SU-DHL-6 (cell line): Measurements from ENCODE around the gene CCND1.

Experiments
- H2AFZ ChIP-seq: fragments of 200-600 bp; sonication (generic); 2 replicates; pipeline ENCODE4 v1.6.1; 2014; ENCODE audit warnings: low read depth, mild to moderate bottlenecking, moderate library complexity, mixed read lengths, antibody characterized with exemption, low read length; ENCODE audit not compliant: severe bottlenecking
- H3F3A ChIP-seq: fragments of 200-600 bp; shearing (Covaris generic); 2 replicates; pipeline ENCODE4 v1.6.0; 2016; ENCODE audit warnings: antibody characterized with exemption, mild to moderate bottlenecking; ENCODE audit not compliant: insufficient read depth
- H3K27ac ChIP-seq: fragments of 200-600 bp; sonication (generic); 2 replicates; pipeline ENCODE4 v1.5.1; 2016; ENCODE audit warnings: low read depth, mild to moderate bottlenecking, low read length, moderate library complexity, mixed read lengths
- H3K27me3 ChIP-seq: fragments of 200-600 bp; sonication (generic), shearing (Covaris generic); 2 replicates; pipeline ENCODE4 v1.6.0; 2014; ENCODE audit warnings: mild to moderate bottlenecking, low read length
- H3K36me3 ChIP-seq: fragments of 200-600 bp; sonication (generic); 2 replicates; pipeline ENCODE4 v1.6.1; 2014; ENCODE audit warnings: mild to moderate bottlenecking, low read length, mixed read lengths
- H3K4me2 ChIP-seq: fragments of 300-600, 200-600 bp; shearing (Covaris generic), sonication (generic); 2 replicates; pipeline ENCODE4 v1.6.0; 2014; ENCODE audit warnings: low read length, low read depth, mild to moderate bottlenecking; ENCODE audit not compliant: poor library complexity, severe bottlenecking
- H3K4me3 ChIP-seq: fragments of 200-600 bp; sonication (generic); 2 replicates; pipeline ENCODE4 v1.5.1; 2014; ENCODE audit warnings: antibody characterized with exemption, low read length, mild to moderate bottlenecking, mixed read lengths; ENCODE audit not compliant: insufficient read depth, poor library complexity, severe bottlenecking
- H3K79me2 ChIP-seq: fragments of 200-600 bp; sonication (generic); 2 replicates; pipeline ENCODE4 v1.6.1; 2014; ENCODE audit warnings: mild to moderate bottlenecking, low read length, moderate library complexity; ENCODE audit not compliant: insufficient read depth
- H3K9ac ChIP-seq: fragments of 200-600 bp; sonication (generic); 2 replicates; pipeline ENCODE4 v1.7.0; 2014; ENCODE audit warnings: mild to moderate bottlenecking, low read length
- H3K9me2 ChIP-seq: fragments of 200-600 bp; sonication (generic); replicated peaks from 2 replicates; pipeline ENCODE4 v1.6.1; 2014; ENCODE audit warnings: low read length; ENCODE audit not compliant: insufficient read depth
- H3K9me3 ChIP-seq: fragments of 200-600 bp; sonication (generic); 2 replicates; pipeline ENCODE4 v1.6.1; 2014; ENCODE audit warnings: low read length, mixed read lengths; ENCODE audit not compliant: insufficient read depth
- H4K20me1 ChIP-seq: fragments of 200-600 bp; sonication (generic); 2 replicates; pipeline ENCODE4 v1.6.1; 2014; ENCODE audit warnings: low read depth, mild to moderate bottlenecking, antibody characterized with exemption, low read length, moderate library complexity, mixed read lengths
- EZH2phosphoT487 ChIP-seq: fragments of 200-600 bp; sonication (generic), shearing (Covaris generic); conservative IDR thresholded peaks from 2 replicates; pipeline ENCODE4 v1.6.1; 2018; ENCODE audit warnings: mild to moderate bottlenecking, antibody characterized with exemption, low read length, moderate library complexity, mixed read lengths
- TF ChIP-seq, protein P1 (sequence below): fragments of 200-600 bp; sonication (generic); IDR thresholded peaks from one replicate; pipeline ENCODE4 v1.5.1; 2017; ENCODE audit warnings: antibody characterized with exemption, mild to moderate bottlenecking, low read length, moderate library complexity; ENCODE audit not compliant: insufficient read depth, poor library complexity, severe bottlenecking

Gene CCND1

DNA sequence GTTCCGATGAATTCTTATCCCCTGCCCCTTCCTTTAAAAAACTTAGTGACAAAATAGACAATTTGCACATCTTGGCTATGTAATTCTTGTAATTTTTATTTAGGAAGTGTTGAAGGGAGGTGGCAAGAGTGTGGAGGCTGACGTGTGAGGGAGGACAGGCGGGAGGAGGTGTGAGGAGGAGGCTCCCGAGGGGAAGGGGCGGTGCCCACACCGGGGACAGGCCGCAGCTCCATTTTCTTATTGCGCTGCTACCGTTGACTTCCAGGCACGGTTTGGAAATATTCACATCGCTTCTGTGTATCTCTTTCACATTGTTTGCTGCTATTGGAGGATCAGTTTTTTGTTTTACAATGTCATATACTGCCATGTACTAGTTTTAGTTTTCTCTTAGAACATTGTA lies 12.0 kb downstream of the CCND1 start:
- H3K9ac ChIP-seq: no peak overlapping the region
- no peaks in the 10 kb centered on the region for H3F3A ChIP-seq
- no peaks in the 10 kb centered on the region for H3K9me2 ChIP-seq
- no peaks in the 10 kb centered on the region for H3K79me2 ChIP-seq
- H3K4me2 ChIP-seq: no peak overlapping the region
- H3K27ac ChIP-seq: no peak overlapping the region
- H3K27me3 ChIP-seq: no peaks in the 10 kb centered on the region
- H3K9me3 ChIP-seq: no peaks in the 10 kb centered on the region
- H3K4me3 ChIP-seq: no peak overlapping the region
- no peak overlapping the region for H2AFZ ChIP-seq
- no peaks in the 10 kb centered on the region for H4K20me1 ChIP-seq
- TF ChIP-seq, protein P1, sequence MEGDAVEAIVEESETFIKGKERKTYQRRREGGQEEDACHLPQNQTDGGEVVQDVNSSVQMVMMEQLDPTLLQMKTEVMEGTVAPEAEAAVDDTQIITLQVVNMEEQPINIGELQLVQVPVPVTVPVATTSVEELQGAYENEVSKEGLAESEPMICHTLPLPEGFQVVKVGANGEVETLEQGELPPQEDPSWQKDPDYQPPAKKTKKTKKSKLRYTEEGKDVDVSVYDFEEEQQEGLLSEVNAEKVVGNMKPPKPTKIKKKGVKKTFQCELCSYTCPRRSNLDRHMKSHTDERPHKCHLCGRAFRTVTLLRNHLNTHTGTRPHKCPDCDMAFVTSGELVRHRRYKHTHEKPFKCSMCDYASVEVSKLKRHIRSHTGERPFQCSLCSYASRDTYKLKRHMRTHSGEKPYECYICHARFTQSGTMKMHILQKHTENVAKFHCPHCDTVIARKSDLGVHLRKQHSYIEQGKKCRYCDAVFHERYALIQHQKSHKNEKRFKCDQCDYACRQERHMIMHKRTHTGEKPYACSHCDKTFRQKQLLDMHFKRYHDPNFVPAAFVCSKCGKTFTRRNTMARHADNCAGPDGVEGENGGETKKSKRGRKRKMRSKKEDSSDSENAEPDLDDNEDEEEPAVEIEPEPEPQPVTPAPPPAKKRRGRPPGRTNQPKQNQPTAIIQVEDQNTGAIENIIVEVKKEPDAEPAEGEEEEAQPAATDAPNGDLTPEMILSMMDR: no peak
- no peak for TF ChIP-seq EZH2phosphoT487
- no peaks in the 10 kb centered on the region for H3K36me3 ChIP-seq

DNA sequence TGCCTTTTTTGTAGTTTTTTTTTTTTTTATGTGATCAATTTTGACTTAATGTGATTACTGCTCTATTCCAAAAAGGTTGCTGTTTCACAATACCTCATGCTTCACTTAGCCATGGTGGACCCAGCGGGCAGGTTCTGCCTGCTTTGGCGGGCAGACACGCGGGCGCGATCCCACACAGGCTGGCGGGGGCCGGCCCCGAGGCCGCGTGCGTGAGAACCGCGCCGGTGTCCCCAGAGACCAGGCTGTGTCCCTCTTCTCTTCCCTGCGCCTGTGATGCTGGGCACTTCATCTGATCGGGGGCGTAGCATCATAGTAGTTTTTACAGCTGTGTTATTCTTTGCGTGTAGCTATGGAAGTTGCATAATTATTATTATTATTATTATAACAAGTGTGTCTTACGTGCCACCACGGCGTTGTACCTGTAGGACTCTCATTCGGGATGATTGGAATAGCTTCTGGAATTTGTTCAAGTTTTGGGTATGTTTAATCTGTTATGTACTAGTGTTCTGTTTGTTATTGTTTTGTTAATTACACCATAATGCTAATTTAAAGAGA lies 12.5 kb downstream of the CCND1 start:
- H2AFZ ChIP-seq: no peak overlapping the region
- H3K4me2 ChIP-seq: no peak overlapping the region
- no peak overlapping the region for H3K9ac ChIP-seq
- no peaks in the 10 kb centered on the region for H3K9me3 ChIP-seq
- no peaks in the 10 kb centered on the region for H3F3A ChIP-seq
- no peaks in the 10 kb centered on the region for H3K36me3 ChIP-seq
- no peak overlapping the region for H3K4me3 ChIP-seq
- no peak overlapping the region for H3K27ac ChIP-seq
- no peak for TF ChIP-seq EZH2phosphoT487
- TF ChIP-seq, protein P1: no peak
- H4K20me1 ChIP-seq: no peaks in the 10 kb centered on the region
- H3K79me2 ChIP-seq: no peaks in the 10 kb centered on the region
- H3K9me2 ChIP-seq: no peaks in the 10 kb centered on the region
- no peaks in the 10 kb centered on the region for H3K27me3 ChIP-seq

DNA sequence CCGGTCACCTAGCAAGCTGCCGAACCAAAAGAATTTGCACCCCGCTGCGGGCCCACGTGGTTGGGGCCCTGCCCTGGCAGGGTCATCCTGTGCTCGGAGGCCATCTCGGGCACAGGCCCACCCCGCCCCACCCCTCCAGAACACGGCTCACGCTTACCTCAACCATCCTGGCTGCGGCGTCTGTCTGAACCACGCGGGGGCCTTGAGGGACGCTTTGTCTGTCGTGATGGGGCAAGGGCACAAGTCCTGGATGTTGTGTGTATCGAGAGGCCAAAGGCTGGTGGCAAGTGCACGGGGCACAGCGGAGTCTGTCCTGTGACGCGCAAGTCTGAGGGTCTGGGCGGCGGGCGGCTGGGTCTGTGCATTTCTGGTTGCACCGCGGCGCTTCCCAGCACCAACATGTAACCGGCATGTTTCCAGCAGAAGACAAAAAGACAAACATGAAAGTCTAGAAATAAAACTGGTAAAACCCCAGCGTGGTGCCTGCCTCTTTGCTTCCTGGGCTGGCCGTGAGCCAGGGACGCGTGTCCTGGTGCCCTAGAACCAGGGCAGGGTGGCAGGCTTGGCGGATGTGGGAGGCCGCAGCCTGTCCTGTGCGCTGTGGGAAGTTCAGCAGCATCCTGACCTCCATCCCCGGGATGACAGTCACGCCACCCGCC lies 13.2 kb downstream of the CCND1 start:
- TF ChIP-seq, protein P1: no peak
- no peak for TF ChIP-seq EZH2phosphoT487
- Histone ChIP-seq H3K9me3 (no peaks in the 10 kb centered on the region), H4K20me1 (no peaks in the 10 kb centered on the region), H3K4me3 (no peak overlapping the region), H3K9me2 (no peaks in the 10 kb centered on the region), H3K36me3 (no peaks in the 10 kb centered on the region), H2AFZ (no peak overlapping the region), H3K79me2 (no peaks in the 10 kb centered on the region), H3K27ac (no peak overlapping the region), H3K4me2 (no peak overlapping the region), H3F3A (no peaks in the 10 kb centered on the region), H3K9ac (no peak overlapping the region), H3K27me3 (no peaks in the 10 kb centered on the region)
